Bronchial epithelial cell (primary cell): ENCODE measurements around the gene SHANK3. TPM values are rescaled to one million over a fixed set of nuclear protein-coding genes. Genes with fewer than 3 reads are reported as not detected.
A peak's percentile ranks its signal among the peaks of the same experiment; 100 is the strongest.

Experiments used
- DNase-seq: peaks from one replicate; pipeline ENCODE4 v3.0.0-alpha.2; 2010; ENCODE audit warnings: low read depth
- FAIRE-seq: peaks from 2 replicates; lab custom pipeline; 2011; peaks lifted over from hg19 to GRCh38; lab: Jason Lieb, UNC
- H3K27me3 ChIP-seq: 2 replicates; pipeline ENCODE4 v1.5.1; 2011; ENCODE audit warnings: low read length; ENCODE audit not compliant: control insufficient read depth, insufficient read depth
- H3K36me3 ChIP-seq: 2 replicates; pipeline ENCODE4 v1.5.1; 2011; ENCODE audit warnings: low read length; ENCODE audit not compliant: control insufficient read depth, insufficient read depth
- H3K4me3 ChIP-seq: 2 replicates; pipeline ENCODE4 v1.5.1; 2011; ENCODE audit warnings: mild to moderate bottlenecking, low read depth, low read length, control low read depth
- total RNA-seq: library from RNA; depleted of rRNA; stranded (reverse); fragments of >200 nt; gene quantifications from 2 replicates; pipeline ENCODE4 v1.2.1, GENCODE V29; 2014
- TF ChIP-seq, protein P1 (sequence below): IDR thresholded peaks from 2 replicates; pipeline ENCODE4 v1.5.1; 2011; ENCODE audit warnings: mild to moderate bottlenecking, moderate library complexity, low read length, control low read depth, inconsistent platforms; ENCODE audit not compliant: insufficient read depth, severe bottlenecking

Gene SHANK3
- total RNA-seq, 1 donor from 2014 or later, result 0.79 TPM

- H3K27me3 ChIP-seq, result no peaks in the 10 kb centered on the region
- FAIRE-seq, result no peak
- no peak overlapping the region for H3K4me3 ChIP-seq
- TF ChIP-seq, protein P1, sequence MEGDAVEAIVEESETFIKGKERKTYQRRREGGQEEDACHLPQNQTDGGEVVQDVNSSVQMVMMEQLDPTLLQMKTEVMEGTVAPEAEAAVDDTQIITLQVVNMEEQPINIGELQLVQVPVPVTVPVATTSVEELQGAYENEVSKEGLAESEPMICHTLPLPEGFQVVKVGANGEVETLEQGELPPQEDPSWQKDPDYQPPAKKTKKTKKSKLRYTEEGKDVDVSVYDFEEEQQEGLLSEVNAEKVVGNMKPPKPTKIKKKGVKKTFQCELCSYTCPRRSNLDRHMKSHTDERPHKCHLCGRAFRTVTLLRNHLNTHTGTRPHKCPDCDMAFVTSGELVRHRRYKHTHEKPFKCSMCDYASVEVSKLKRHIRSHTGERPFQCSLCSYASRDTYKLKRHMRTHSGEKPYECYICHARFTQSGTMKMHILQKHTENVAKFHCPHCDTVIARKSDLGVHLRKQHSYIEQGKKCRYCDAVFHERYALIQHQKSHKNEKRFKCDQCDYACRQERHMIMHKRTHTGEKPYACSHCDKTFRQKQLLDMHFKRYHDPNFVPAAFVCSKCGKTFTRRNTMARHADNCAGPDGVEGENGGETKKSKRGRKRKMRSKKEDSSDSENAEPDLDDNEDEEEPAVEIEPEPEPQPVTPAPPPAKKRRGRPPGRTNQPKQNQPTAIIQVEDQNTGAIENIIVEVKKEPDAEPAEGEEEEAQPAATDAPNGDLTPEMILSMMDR, result peak; percentile 50
- no peaks in the 10 kb centered on the region for H3K36me3 ChIP-seq
- peak; percentile 30 for DNase-seq
Observed at GRCh38 chr22:50691521-50691920, 18.9 kb downstream of the SHANK3 start.

- TF ChIP-seq, protein P1, result no peak
- DNase-seq (no peak), FAIRE-seq (no peak)
- no peaks in the 10 kb centered on the region for H3K27me3 ChIP-seq
- no peaks in the 10 kb centered on the region for H3K36me3 ChIP-seq
- no peak overlapping the region for H3K4me3 ChIP-seq
Observed at GRCh38 chr22:50693462-50693861, 20.8 kb downstream of the SHANK3 start.

DNA sequence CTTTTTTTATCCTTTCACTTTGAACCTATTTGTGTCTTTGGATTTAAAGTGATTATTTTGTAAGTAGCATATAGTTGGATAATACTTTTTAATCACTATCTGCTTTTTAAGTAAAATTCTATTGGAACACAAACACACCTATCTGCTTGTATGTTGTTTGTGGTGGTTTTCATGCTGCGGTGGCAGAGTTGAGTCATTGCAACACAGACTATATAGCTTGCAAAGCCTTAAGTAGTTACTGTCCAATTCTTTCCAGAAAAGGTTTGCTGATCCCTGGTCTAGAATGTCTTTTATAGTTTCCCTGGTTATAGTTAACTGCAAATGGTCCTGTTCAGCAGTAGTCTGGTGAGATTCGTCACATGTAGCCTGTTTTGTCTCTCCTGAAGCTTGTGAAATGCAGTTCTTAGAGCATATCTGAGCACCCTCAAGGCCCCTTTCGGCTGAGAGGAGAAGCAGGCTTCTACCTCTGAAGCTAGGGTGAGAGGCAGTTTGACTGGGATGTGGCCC is 21.5 kb downstream of the SHANK3 start:
- H3K4me3 ChIP-seq, result no peak overlapping the region
- TF ChIP-seq, protein P1, result no peak
- no peaks in the 10 kb centered on the region for H3K36me3 ChIP-seq
- no peaks in the 10 kb centered on the region for H3K27me3 ChIP-seq
- FAIRE-seq (no peak), DNase-seq (peak; percentile 28)

DNA sequence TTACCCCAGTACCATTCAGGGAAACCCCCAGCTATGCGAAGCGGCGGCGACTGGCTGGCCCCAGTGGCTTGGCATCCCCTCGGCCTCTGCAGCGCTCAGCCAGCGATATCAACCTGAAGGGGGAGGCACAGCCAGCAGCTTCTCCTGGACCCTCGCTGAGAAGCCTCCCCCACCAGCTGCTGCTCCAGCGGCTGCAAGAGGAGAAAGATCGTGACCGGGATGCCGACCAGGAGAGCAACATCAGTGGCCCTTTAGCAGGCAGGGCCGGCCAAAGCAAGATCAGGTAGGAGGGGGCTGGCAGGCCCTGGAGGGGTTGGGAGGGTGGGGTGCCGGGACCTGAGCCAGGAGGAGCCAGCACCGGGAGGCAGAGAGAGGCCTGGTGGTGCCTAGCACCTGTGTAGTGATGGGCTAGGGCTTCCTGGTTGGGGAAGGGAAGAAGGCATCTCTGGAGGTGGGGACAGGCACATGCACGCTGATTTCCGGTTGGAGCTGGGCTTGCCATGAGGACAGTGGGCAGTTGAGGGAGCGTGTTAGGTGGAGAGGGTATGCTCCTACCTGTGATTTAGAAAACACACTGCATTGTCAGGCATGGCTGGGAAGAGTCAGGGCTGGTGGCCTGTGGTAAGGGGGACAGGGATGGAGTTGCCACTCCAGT is 22.3 kb downstream of the SHANK3 start:
- no peak for DNase-seq
- TF ChIP-seq, protein P1, result no peak
- H3K4me3 ChIP-seq, result no peak overlapping the region
- no peaks in the 10 kb centered on the region for H3K36me3 ChIP-seq
- FAIRE-seq, result peak; percentile 55
- H3K27me3 ChIP-seq, result no peaks in the 10 kb centered on the region

- TF ChIP-seq, protein P1, result no peak
- Histone ChIP-seq H3K27me3 (no peaks in the 10 kb centered on the region), H3K4me3 (no peak overlapping the region), H3K36me3 (no peaks in the 10 kb centered on the region)
- peak; percentile 23 for DNase-seq
- peak; percentile 7 for FAIRE-seq
Observed at GRCh38 chr22:50695421-50696250, 23.0 kb downstream of the SHANK3 start.
